ENCODE results near the gene HEXIM2.

DNA sequence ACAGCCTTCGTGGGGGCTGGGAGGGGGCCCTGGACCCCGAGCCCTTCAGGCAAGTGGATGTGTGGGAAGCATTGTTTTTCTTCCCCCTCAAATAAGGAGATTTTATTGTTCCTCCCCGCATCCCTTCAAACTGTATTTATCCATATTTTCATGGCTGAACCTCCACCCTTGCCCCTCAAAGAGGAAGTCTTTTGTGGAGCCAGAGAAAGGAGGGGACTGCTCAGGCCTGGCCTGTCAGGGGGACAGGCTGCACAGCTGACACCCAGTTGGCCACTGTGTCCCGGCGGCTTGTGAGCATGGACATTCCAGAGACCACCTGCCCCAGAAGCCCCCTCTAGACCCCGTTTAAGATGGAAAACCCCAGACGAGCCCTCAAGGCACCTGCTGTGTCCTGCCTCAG lies 15.9 kb downstream of the HEXIM2 start:
- TF ChIP-seq, protein P1, sequence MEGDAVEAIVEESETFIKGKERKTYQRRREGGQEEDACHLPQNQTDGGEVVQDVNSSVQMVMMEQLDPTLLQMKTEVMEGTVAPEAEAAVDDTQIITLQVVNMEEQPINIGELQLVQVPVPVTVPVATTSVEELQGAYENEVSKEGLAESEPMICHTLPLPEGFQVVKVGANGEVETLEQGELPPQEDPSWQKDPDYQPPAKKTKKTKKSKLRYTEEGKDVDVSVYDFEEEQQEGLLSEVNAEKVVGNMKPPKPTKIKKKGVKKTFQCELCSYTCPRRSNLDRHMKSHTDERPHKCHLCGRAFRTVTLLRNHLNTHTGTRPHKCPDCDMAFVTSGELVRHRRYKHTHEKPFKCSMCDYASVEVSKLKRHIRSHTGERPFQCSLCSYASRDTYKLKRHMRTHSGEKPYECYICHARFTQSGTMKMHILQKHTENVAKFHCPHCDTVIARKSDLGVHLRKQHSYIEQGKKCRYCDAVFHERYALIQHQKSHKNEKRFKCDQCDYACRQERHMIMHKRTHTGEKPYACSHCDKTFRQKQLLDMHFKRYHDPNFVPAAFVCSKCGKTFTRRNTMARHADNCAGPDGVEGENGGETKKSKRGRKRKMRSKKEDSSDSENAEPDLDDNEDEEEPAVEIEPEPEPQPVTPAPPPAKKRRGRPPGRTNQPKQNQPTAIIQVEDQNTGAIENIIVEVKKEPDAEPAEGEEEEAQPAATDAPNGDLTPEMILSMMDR (conservative IDR thresholded peaks at IDR 0.05 in 1 of 2, IDR thresholded peaks at IDR 0.05 in 1 of 2; ENCODE audit: low read depth in 1 of 2, low read length in 2 of 2) = no peak
- no peak for TF ChIP-seq EZH2 (IDR thresholded peaks at IDR 0.05; ENCODE audit: low read length, missing control alignments)

Measured in fibroblast of lung (primary cell).